NT2/D1 (cell line): ENCODE results near the gene ARL15.

ENCODE experiments used
- SUZ12 ChIP-seq: IDR thresholded peaks from 2 replicates; pipeline ENCODE4 v1.6.1; 2011; ENCODE audit not compliant: insufficient read length, insufficient read depth; ENCODE audit errors: extremely low read depth
- YY1 ChIP-seq: IDR thresholded peaks from 2 replicates; pipeline ENCODE4 v1.6.1; 2011; ENCODE audit not compliant: insufficient read length, insufficient read depth

DNA sequence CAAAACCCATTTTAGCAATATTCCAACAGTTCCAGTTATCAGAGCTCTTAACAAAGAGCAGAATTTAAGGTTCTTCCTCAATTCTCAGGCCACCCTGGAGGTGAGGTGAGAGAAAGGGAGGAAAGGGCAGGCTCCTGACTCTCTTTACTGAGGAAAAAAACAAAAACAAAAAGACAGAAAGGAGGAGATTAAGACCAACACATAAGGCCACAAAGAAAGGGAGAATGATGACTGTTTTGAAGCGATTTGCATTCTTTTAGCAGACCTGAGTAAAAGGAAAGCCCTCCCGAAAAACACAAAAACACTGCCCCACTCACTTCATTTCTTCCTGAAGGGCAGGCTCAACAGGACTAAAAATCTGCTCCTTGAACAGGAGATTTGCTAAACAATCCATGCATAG is 300.5 kb downstream of the ARL15 start:
- no peak for TF ChIP-seq SUZ12
- no peak for TF ChIP-seq YY1
